ENCODE results near the gene LUZP4. TPM values are rescaled to one million over a fixed set of nuclear protein-coding genes. Genes with fewer than 3 reads are reported as not detected.
A peak's percentile ranks its signal among the peaks of the same experiment; 100 is the strongest.
"Not testable (repeated sequence)": the region's sequence is repeated elsewhere in the genome, so short reads cannot be mapped to it uniquely, and the experiment has no call there.

Gene LUZP4
- total and polyA plus RNA-seq, 8 donors, result not detected

- H3K9me3 ChIP-seq, result no peaks in the 10 kb centered on the region
- peak overlapping the region; percentile 24 to 66 (median 57) for H3K27ac ChIP-seq
- no peak for TF ChIP-seq POLR2AphosphoS5 (IDR thresholded peaks at IDR 0.05)
- no peak for TF ChIP-seq EP300 (IDR thresholded peaks at IDR 0.05)
- TF ChIP-seq POLR2A (IDR thresholded peaks at IDR 0.05), result no peak
- no peak for TF ChIP-seq CTCF (IDR thresholded peaks at IDR 0.05)
- intact Hi-C loops (cut with DNase I; ENCODE audit: low total_unique reads), result no loop called here
- 29 to 59% (median 35%) methylated on average over 3 of the region's 3 CpGs for WGBS, 5 donors
- H3K36me3 ChIP-seq, result no peaks in the 10 kb centered on the region
- H3K4me3 ChIP-seq, result no peak overlapping the region
- no peak for DNase-seq
- H3K27me3 ChIP-seq, result no peaks in the 10 kb centered on the region
- H3K4me1 ChIP-seq, result peaks cover 0 to 13% (median 0%) of the 10 kb centered on the region in 4 donors
Observed at GRCh38 chrX:115345615-115346014, 56.1 kb downstream of the LUZP4 start.

GRCh38 chrX:115346738-115347137 is 57.2 kb downstream of the LUZP4 start:
- H3K36me3 ChIP-seq; H3K4me3 ChIP-seq; H3K27me3 ChIP-seq; DNase-seq; H3K27ac ChIP-seq; H3K9me3 ChIP-seq; intact Hi-C loops (cut with DNase I; ENCODE audit: low total_unique reads): not testable (repeated sequence)
- 89 to 100% (median 93%) methylated on average over 3 to 7 of the region's 14 CpGs; no CpG with 5 or more reads in 1 of the 5 donors for WGBS, 5 donors
- peaks cover 0 to 13% (median 0%) of the 10 kb centered on the region in 4 donors for H3K4me1 ChIP-seq

GRCh38 chrX:115348446-115349225 is 59.1 kb downstream of the LUZP4 start:
- TF ChIP-seq POLR2A (IDR thresholded peaks at IDR 0.05) (no peak), EP300 (IDR thresholded peaks at IDR 0.05) (no peak), POLR2AphosphoS5 (IDR thresholded peaks at IDR 0.05) (no peak)
- DNase-seq, result no peak
- Histone ChIP-seq H3K4me3 (no peak overlapping the region), H3K36me3 (no peaks in the 10 kb centered on the region), H3K4me1 (peaks cover 0 to 13% (median 0%) of the 10 kb centered on the region in 4 donors), H3K9me3 (no peaks in the 10 kb centered on the region), H3K27ac (no peak overlapping the region), H3K27me3 (no peaks in the 10 kb centered on the region)
- 66 to 75% (median 71%) methylated on average over 7 of the region's 7 CpGs for WGBS, 5 donors
- intact Hi-C loops (cut with DNase I; ENCODE audit: low total_unique reads), result no loop called here

- Histone ChIP-seq H3K4me3 (no peak overlapping the region), H3K4me1 (no peaks in the 10 kb centered on the region), H3K27me3 (no peaks in the 10 kb centered on the region), H3K27ac (no peak overlapping the region), H3K9me3 (no peaks in the 10 kb centered on the region), H3K36me3 (no peaks in the 10 kb centered on the region)
- DNase-seq, result peak in 1 of 2 donors; percentile 22
- intact Hi-C loops (cut with DNase I; ENCODE audit: low total_unique reads), result no loop called here
- TF ChIP-seq POLR2AphosphoS5 (IDR thresholded peaks at IDR 0.05) (no peak), EP300 (IDR thresholded peaks at IDR 0.05) (no peak), CTCF (IDR thresholded peaks at IDR 0.05) (no peak), POLR2A (IDR thresholded peaks at IDR 0.05) (no peak)
- whole genome bisulfite sequencing, 5 donors, result 70 to 88% (median 81%) methylated on average over 6 to 10 of the region's 10 CpGs
Observed at GRCh38 chrX:115350711-115351381, 61.3 kb downstream of the LUZP4 start.

- H3K27ac ChIP-seq, result no peak overlapping the region
- no peak for DNase-seq
- H3K36me3 ChIP-seq, result no peaks in the 10 kb centered on the region
- TF ChIP-seq POLR2AphosphoS5 (IDR thresholded peaks at IDR 0.05) (no peak), CTCF (IDR thresholded peaks at IDR 0.05) (no peak), POLR2A (IDR thresholded peaks at IDR 0.05) (no peak), EP300 (IDR thresholded peaks at IDR 0.05) (no peak)
- H3K27me3 ChIP-seq, result no peaks in the 10 kb centered on the region
- 71 to 83% (median 75%) methylated on average over 4 of the region's 4 CpGs for WGBS, 5 donors
- H3K4me1 ChIP-seq, result no peaks in the 10 kb centered on the region
- intact Hi-C loops (cut with DNase I; ENCODE audit: low total_unique reads), result no loop called here
- no peaks in the 10 kb centered on the region for H3K9me3 ChIP-seq
- no peak overlapping the region for H3K4me3 ChIP-seq
Observed at GRCh38 chrX:115356369-115356768, 66.9 kb downstream of the LUZP4 start.

Other genes with a start within 250 kb of the LUZP4 start
- not detected for gene RBMXL3, start 100.3 kb upstream of the LUZP4 start, total RNA-seq
- not detected for gene RBMXL3, start 100.3 kb upstream of the LUZP4 start, polyA plus RNA-seq
- gene LRCH2, start 55.6 kb upstream of the LUZP4 start, total RNA-seq, result 10 to 100 TPM in 2 of 5 donors, 1 to 10 TPM in 2, under 1 TPM in 1; 0.58 to 21.8 (median 6.7) TPM
- 1 to 10 TPM; 1.2 to 2.1 (median 1.6) TPM for gene LRCH2, start 55.6 kb upstream of the LUZP4 start, polyA plus RNA-seq

All from stomach (tissue), 9 donors.